H1 (cell line): ENCODE data around the gene OTUB1. TPM values are rescaled to one million over a fixed set of nuclear protein-coding genes. Genes with fewer than 3 reads are reported as not detected.

ENCODE experiments used
- CTCF ChIA-PET: fragments of 300-600 bp; sonication (Branson Sonifier 250); formaldehyde crosslinking; loops from one replicate; lab custom pipeline; 2021; ENCODE audit not compliant: partially characterized antibody; lab: Charles Lee
- POLR2A ChIA-PET: fragments of 300-600 bp; sonication (Branson Sonifier 250); formaldehyde crosslinking; loops from one replicate; lab custom pipeline; 2021; ENCODE audit warnings: inconsistent platforms; ENCODE audit not compliant: partially characterized antibody; lab: Charles Lee
- DNase-seq, 2 experiments: peaks; one replicate each; pipeline versions ENCODE4 v3.0.0 to v3.0.0-alpha.2; 2010 to 2022; ENCODE audit warnings: low spot score in 2 of 2, low read depth in 1 of 2, mixed read lengths in 1 of 2
- FAIRE-seq: peaks from 2 replicates; lab custom pipeline; 2011; peaks lifted over from hg19 to GRCh38; lab: Jason Lieb, UNC
- H2AFZ ChIP-seq: 2 replicates; pipeline ENCODE4 v1.8.1; 2012; ENCODE audit warnings: low read length, inconsistent platforms
- H2AK5ac ChIP-seq: 2 replicates; pipeline ENCODE4 v1.6.1; 2013; ENCODE audit warnings: low read depth, low read length
- H2BK120ac ChIP-seq: replicated peaks from 2 replicates; pipeline ENCODE3; 2013; ENCODE audit warnings: low read depth, low read length, inconsistent platforms
- H2BK12ac ChIP-seq: 2 replicates; pipeline ENCODE4 v1.6.1; 2013; ENCODE audit warnings: low read depth, low read length
- H2BK15ac ChIP-seq: 2 replicates; pipeline ENCODE4 v1.6.1; 2013; ENCODE audit warnings: low read length
- H2BK20ac ChIP-seq: 2 replicates; pipeline ENCODE4 v1.6.1; 2013; ENCODE audit warnings: low read length
- H2BK5ac ChIP-seq: 2 replicates; pipeline ENCODE4 v1.6.1; 2013; ENCODE audit warnings: low read depth, low read length
- H3K14ac ChIP-seq: 2 replicates; pipeline ENCODE4 v1.6.1; 2013; ENCODE audit warnings: inconsistent platforms; ENCODE audit not compliant: insufficient read length
- H3K18ac ChIP-seq: 2 replicates; pipeline ENCODE4 v1.6.1; 2013; ENCODE audit warnings: low read length; ENCODE audit errors: extremely low read depth
- H3K23ac ChIP-seq: 2 replicates; pipeline ENCODE4 v1.6.1; 2013; ENCODE audit warnings: inconsistent platforms; ENCODE audit not compliant: insufficient read length
- H3K23me2 ChIP-seq: 2 replicates; pipeline ENCODE4 v1.6.1; 2013; ENCODE audit warnings: low read depth, low read length
- H3K27ac ChIP-seq: 2 replicates; pipeline ENCODE4 v1.6.1; 2011; ENCODE audit warnings: low read depth, low read length, inconsistent platforms
- H3K27me3 ChIP-seq, 4 experiments: replicated peaks in 1 of 4; 1 replicate in 1 of 4; 2 replicates in 3 of 4; pipeline versions ENCODE4 v1.6.1 to v1.8.1; 2011 to 2013; ENCODE audit warnings: low read length in 3 of 4, mild to moderate bottlenecking in 3 of 4, inconsistent platforms in 2 of 4, mixed read lengths in 2 of 4, moderate library complexity in 1 of 4; ENCODE audit not compliant: control insufficient read depth in 3 of 4, insufficient read depth in 3 of 4; ENCODE audit errors: extremely low read depth in 1 of 4
- H3K36me3 ChIP-seq, 4 experiments: 2 replicates each; pipeline versions ENCODE4 v1.6.1 to v1.8.1; 2011 to 2013; ENCODE audit warnings: mild to moderate bottlenecking in 4 of 4, low read length in 3 of 4, moderate library complexity in 2 of 4, control low read depth in 1 of 4, inconsistent platforms in 1 of 4; ENCODE audit not compliant: insufficient read depth in 4 of 4, control insufficient read depth in 2 of 4
- H3K4ac ChIP-seq: replicated peaks from 2 replicates; pipeline ENCODE3; 2013; ENCODE audit warnings: low read length, low read depth, mixed read lengths, inconsistent platforms; ENCODE audit not compliant: insufficient read length
- H3K4me1 ChIP-seq, 4 experiments: replicated peaks in 1 of 4; 1 replicate in 1 of 4; 2 replicates in 3 of 4; pipeline versions ENCODE4 v1.6.1 to v1.8.1; 2011 to 2013; ENCODE audit warnings: low read length in 3 of 4, inconsistent platforms in 2 of 4, mixed read lengths in 1 of 4; ENCODE audit not compliant: insufficient read depth in 4 of 4, control insufficient read depth in 3 of 4
- H3K4me2 ChIP-seq, 2 experiments: 2 replicates each; pipeline versions ENCODE4 v1.6.1 to v1.8.1; 2011 to 2013; ENCODE audit warnings: low read depth in 2 of 2, low read length in 2 of 2, control low read depth in 1 of 2, inconsistent platforms in 1 of 2, mild to moderate bottlenecking in 1 of 2; ENCODE audit not compliant: insufficient read depth in 1 of 2
- H3K4me3 ChIP-seq, 4 experiments: fragments of 200-600, 300-600 bp in 1 of 4; sonication (generic), shearing (Covaris generic), sonication (Bioruptor Twin) in 1 of 4; 2 replicates each; pipeline versions ENCODE4 v1.5.1 to v1.8.1; 2011 to 2016; ENCODE audit warnings: low read length in 4 of 4, low read depth in 3 of 4, control low read depth in 2 of 4, inconsistent platforms in 2 of 4, mild to moderate bottlenecking in 2 of 4, mixed read lengths in 1 of 4, moderate library complexity in 1 of 4; ENCODE audit not compliant: insufficient read depth in 2 of 4; ENCODE audit errors: extremely low read depth in 1 of 4
- H3K56ac ChIP-seq: replicated peaks from 2 replicates; pipeline ENCODE3; 2013; ENCODE audit warnings: low read depth, mild to moderate bottlenecking, mixed read lengths, low read length, inconsistent platforms; ENCODE audit not compliant: insufficient read length
- H3K79me1 ChIP-seq: 2 replicates; pipeline ENCODE4 v1.6.1; 2013; ENCODE audit warnings: low read depth, low read length, control low read depth
- H3K79me2 ChIP-seq, 2 experiments: 2 replicates each; pipeline versions ENCODE4 v1.6.1 to v1.8.1; 2012 to 2013; ENCODE audit warnings: low read length in 2 of 2, mild to moderate bottlenecking in 2 of 2, inconsistent platforms in 1 of 2; ENCODE audit not compliant: insufficient read depth in 2 of 2, control insufficient read depth in 1 of 2
- H3K9ac ChIP-seq, 4 experiments: replicated peaks in 1 of 4; 1 replicate in 1 of 4; 2 replicates in 3 of 4; pipeline versions ENCODE4 v1.6.1 to v1.8.1; 2011 to 2013; ENCODE audit warnings: low read depth in 3 of 4, low read length in 3 of 4, control low read depth in 2 of 4, mild to moderate bottlenecking in 2 of 4, moderate library complexity in 2 of 4, inconsistent platforms in 1 of 4; ENCODE audit errors: extremely low read depth in 1 of 4
- H3K9me3 ChIP-seq, 2 experiments: 2 replicates each; pipeline versions ENCODE4 v1.6.1 to v1.8.1; 2012 to 2013; ENCODE audit warnings: mild to moderate bottlenecking in 2 of 2, moderate library complexity in 2 of 2, control low read depth in 1 of 2, inconsistent platforms in 1 of 2, low read depth in 1 of 2, low read length in 1 of 2, mixed read lengths in 1 of 2; ENCODE audit not compliant: insufficient read depth in 2 of 2
- H4K20me1 ChIP-seq, 2 experiments: replicated peaks in 1 of 2; 2 replicates each; pipeline versions ENCODE3 to v1.8.1; 2011 to 2013; ENCODE audit warnings: inconsistent platforms in 2 of 2, low read length in 2 of 2, mild to moderate bottlenecking in 1 of 2; ENCODE audit not compliant: insufficient read depth in 2 of 2, control insufficient read depth in 1 of 2
- H4K5ac ChIP-seq: 2 replicates; pipeline ENCODE4 v1.6.1; 2013; ENCODE audit warnings: low read length, low read depth, mixed read lengths, inconsistent platforms; ENCODE audit not compliant: insufficient read length
- H4K8ac ChIP-seq: 2 replicates; pipeline ENCODE4 v1.8.0; 2013; ENCODE audit warnings: mild to moderate bottlenecking, moderate library complexity, low read length, inconsistent platforms; ENCODE audit not compliant: insufficient read depth; ENCODE audit errors: extremely low read depth
- H4K91ac ChIP-seq: replicated peaks from 2 replicates; pipeline ENCODE3; 2013; ENCODE audit warnings: low read length, mixed read lengths, inconsistent platforms; ENCODE audit not compliant: insufficient read length
- ATF2 ChIP-seq: IDR thresholded peaks from 2 replicates; pipeline ENCODE4 v1.6.1; 2012; ENCODE audit warnings: low read length, inconsistent platforms
- BCL11A ChIP-seq, 2 experiments: IDR thresholded peaks; one replicate each; pipeline ENCODE4 v1.6.1; 2011; ENCODE audit warnings: low read depth in 2 of 2, low read length in 2 of 2, mild to moderate bottlenecking in 2 of 2
- EGR1 ChIP-seq: IDR thresholded peaks from 2 replicates; pipeline ENCODE4 v1.6.1; 2011; ENCODE audit warnings: low read depth, low read length, borderline replicate concordance
- JUND ChIP-seq: IDR thresholded peaks from 2 replicates; pipeline ENCODE4 v1.6.1; 2011; ENCODE audit warnings: mild to moderate bottlenecking, improper control_type of control experiment, low read length
- POU5F1 ChIP-seq: IDR thresholded peaks from 2 replicates; pipeline ENCODE4 v1.6.1; 2011; ENCODE audit warnings: low read depth, mild to moderate bottlenecking, low read length, moderate library complexity
- USF2 ChIP-seq: IDR thresholded peaks from 2 replicates; pipeline ENCODE4 v1.6.1; 2011; ENCODE audit warnings: low read length, improper control_type of control experiment
- WGBS, 2 experiments: shearing (Covaris generic) in 1 of 2; methylation state at CpG; one replicate each; pipeline versions ENCODE4 v1.1.6 to v1.1.7; 2013 to 2015; ENCODE audit warnings: low lambda C conversion rate in 2 of 2, mixed read lengths in 2 of 2, inconsistent platforms in 1 of 2, low coverage in 1 of 2, missing lambda C conversion rate in 1 of 2; ENCODE audit not compliant: insufficient replicate concordance in 2 of 2, insufficient coverage in 1 of 2, insufficient read length in 1 of 2; ENCODE audit errors: extremely low coverage in 1 of 2, missing lambda C conversion rate in 1 of 2; 5-methylcytosine and 5-hydroxymethylcytosine counted together
- polyA plus RNA-seq, 7 experiments: library from polyadenylated mRNA; depleted of rRNA in 3 of 7; stranded (reverse) in 5 of 7; unstranded in 2 of 7; fragments of >200 nt in 5 of 7; fragments of 200-250 nt in 2 of 7; gene quantifications; 1 replicate in 5 of 7; 2 replicates in 1 of 7; 4 replicates in 1 of 7; pipeline versions ENCODE4 v1.2.1 to v1.2.3, GENCODE V29; 2011 to 2013; ENCODE audit warnings: missing spikeins in 2 of 7, mixed read lengths in 2 of 7
- total RNA-seq: library from RNA; stranded (reverse); fragmentation: NEBNext Ultra II Directional; extraction: Animal tissue kit (Norgen Biotek cat#: 25700); gene quantifications from 2 replicates; pipeline ENCODE4 v1.2.1, GENCODE V29; 2021

The OTUB1 gene
- total and polyA plus RNA-seq, 2 of the 8 experiments (the other 6 are each of a cell fraction or from before 2014, with no cell fraction given) = 110 to 274 TPM

- H3K18ac ChIP-seq = no peak overlapping the region
- H2BK15ac ChIP-seq = no peak overlapping the region
- H2BK12ac ChIP-seq = no peak overlapping the region
- no peak overlapping the region for H4K8ac ChIP-seq
- no peak overlapping the region for H4K5ac ChIP-seq
- H2BK20ac ChIP-seq = no peak overlapping the region
- H3K4me1 ChIP-seq = no peaks in the 10 kb centered on the region; a peak in 2 of 7 replicates
- no peak overlapping the region; a peak in 1 of 7 replicates for H3K9ac ChIP-seq
- no peaks in the 10 kb centered on the region for H3K27me3 ChIP-seq
- WGBS, 2 experiments = 90% methylated on average over 4 of the region's 4 CpGs; no CpG with 5 or more reads in 1 of the 2 experiments
- H4K20me1 ChIP-seq = peaks cover 8 to 15% of the 10 kb centered on the region in 2 experiments
- no peak overlapping the region; the same call in 1 of the 2 replicates for H2AK5ac ChIP-seq
- DNase-seq = no peak
- no peak overlapping the region for H3K14ac ChIP-seq
- H3K4me2 ChIP-seq = no peak overlapping the region
- H3K56ac ChIP-seq = no peak overlapping the region
- H2BK5ac ChIP-seq = no peak overlapping the region
- H3K4me3 ChIP-seq = no peak overlapping the region
- CTCF ChIA-PET = interaction anchor here (0.5 to 1.3 kb wide), 4 partner anchors 11 to 105 kb away, joined by 3 to 6 read pairs (median 3); no protein-coding TSS in a partner anchor
- H3K27ac ChIP-seq = no peak overlapping the region
- no peak overlapping the region for H2BK120ac ChIP-seq
- no peak for FAIRE-seq
- H3K9me3 ChIP-seq = no peaks in the 10 kb centered on the region
- H3K4ac ChIP-seq = no peak overlapping the region
- peaks cover 3% of the 10 kb centered on the region; the same call in 1 of the 2 replicates for H3K79me1 ChIP-seq
- H3K23me2 ChIP-seq = peaks cover 12% of the 10 kb centered on the region
- peaks cover 6 to 11% (median 7%) of the 10 kb centered on the region in 4 experiments; a peak in 6 of 8 replicates for H3K36me3 ChIP-seq
- H3K79me2 ChIP-seq = peaks cover 4 to 52% of the 10 kb centered on the region in 2 experiments
- no peak overlapping the region for H2AFZ ChIP-seq
- no peak overlapping the region for H4K91ac ChIP-seq
- POLR2A ChIA-PET = interaction anchor here (0.6 to 2.5 kb wide), 4 partner anchors 22 to 173 kb away, joined by 3 to 9 read pairs (median 4); partner anchors contain the start of gene ZFTA
- no peak overlapping the region for H3K23ac ChIP-seq
- TF ChIP-seq JUND = no peak
- no peak for TF ChIP-seq POU5F1
- no peak for TF ChIP-seq BCL11A (IDR thresholded peaks at IDR 0.05; ENCODE audit: low read depth in 2 of 2, low read length in 2 of 2)
- no peak for TF ChIP-seq USF2
- TF ChIP-seq EGR1 = no peak
- TF ChIP-seq ATF2 = no peak
These were observed 44.3 kb upstream of the OTUB1 start for GRCh38 chr11:63941901-63942300.
